Sigmoid colon (tissue), 7 donors: ENCODE measurements around the gene PEX10. TPM values are rescaled to one million over a fixed set of nuclear protein-coding genes. Genes with fewer than 3 reads are reported as not detected.
A peak's percentile ranks its signal among the peaks of the same experiment; 100 is the strongest.

Experiments used
- DNase-seq: peaks from one replicate; pipeline ENCODE4 v3.0.0-alpha.2; 2019
- H3K27ac ChIP-seq, 4 donors: fragments of 200-600 bp; sonication (generic); one replicate each; pipeline ENCODE4 v1.5.1; 2016 to 2019; ENCODE audit warnings: mild to moderate bottlenecking in 1 of 4
- H3K27me3 ChIP-seq, 3 donors: fragments of 200-600 bp; sonication (generic); one replicate each; pipeline ENCODE4 v1.5.1; 2019; ENCODE audit warnings: mild to moderate bottlenecking in 1 of 3
- H3K36me3 ChIP-seq, 4 donors: fragments of 200-600 bp; sonication (generic); one replicate each; pipeline ENCODE4 v1.5.1; 2016 to 2019
- H3K4me1 ChIP-seq, 4 donors: fragments of 200-600 bp; sonication (generic); one replicate each; pipeline ENCODE4 v1.5.1; 2017 to 2019
- H3K4me3 ChIP-seq, 4 donors: fragments of 200-600 bp; sonication (generic); one replicate each; pipeline ENCODE4 v1.5.1; 2017 to 2019; ENCODE audit warnings: mild to moderate bottlenecking in 2 of 4, moderate library complexity in 1 of 4
- H3K9me3 ChIP-seq, 4 donors: fragments of 200-600 bp in 3 of 4; sonication (generic) in 3 of 4; one replicate each; pipeline versions ENCODE4 v1.5.1 to v1.6.1; 2013 to 2019
- CTCF ChIP-seq, 4 experiments: fragments of 450-650 bp in 3 of 4; fragments of 200-600 bp in 1 of 4; IDR thresholded peaks; one replicate each; pipeline ENCODE4 v1.5.1; 2016 to 2019; ENCODE audit warnings: antibody characterized with exemption in 4 of 4, mild to moderate bottlenecking in 3 of 4, moderate library complexity in 2 of 4
- EP300 ChIP-seq, 4 donors: sonication (generic); formaldehyde crosslinking; IDR thresholded peaks; one replicate each; pipeline ENCODE4 v1.6.1; 2017; ENCODE audit warnings: antibody characterized with exemption in 4 of 4
- POLR2A ChIP-seq, 2 donors: fragments of 450-650 bp; IDR thresholded peaks; one replicate each; pipeline ENCODE4 v1.6.1; 2016; ENCODE audit warnings: antibody characterized with exemption in 2 of 2, mild to moderate bottlenecking in 2 of 2, moderate library complexity in 2 of 2
- POLR2AphosphoS5 ChIP-seq, 4 donors: sonication (generic); formaldehyde crosslinking; IDR thresholded peaks; one replicate each; pipeline ENCODE4 v1.6.1; 2017; ENCODE audit warnings: antibody characterized with exemption in 4 of 4
- WGBS, 2 donors: extraction: QIAGEN DNeasy Blood & Tissue Kit; methylation state at CpG; one replicate each; pipeline ENCODE4 v1.1.7; 2013; 5-methylcytosine and 5-hydroxymethylcytosine counted together
- intact Hi-C: fragments of 100-400 bp; cut with DNase I; formaldehyde crosslinking; loops from one replicate; pipeline ENCODE4 v1.15.1; 2023
- polyA plus RNA-seq, 3 donors: library from polyadenylated mRNA; stranded (reverse); fragments of 200-250 nt; gene quantifications; one replicate each; pipeline ENCODE4 v1.2.3, GENCODE V29; 2013
- total RNA-seq, 4 donors: library from RNA; depleted of rRNA; stranded (reverse); fragments of >200 nt; gene quantifications; one replicate each; pipeline ENCODE4 v1.1.0, GENCODE V29; 2016
- donor health status: healthy with polysubstance abuse.
- donor health status: Bipolar disorder and iron deficiency.
- donor health status: healthy.

PEX10 gene
- total and polyA plus RNA-seq, 7 donors = 9.9 to 21.9 (median 13.8) TPM

DNA sequence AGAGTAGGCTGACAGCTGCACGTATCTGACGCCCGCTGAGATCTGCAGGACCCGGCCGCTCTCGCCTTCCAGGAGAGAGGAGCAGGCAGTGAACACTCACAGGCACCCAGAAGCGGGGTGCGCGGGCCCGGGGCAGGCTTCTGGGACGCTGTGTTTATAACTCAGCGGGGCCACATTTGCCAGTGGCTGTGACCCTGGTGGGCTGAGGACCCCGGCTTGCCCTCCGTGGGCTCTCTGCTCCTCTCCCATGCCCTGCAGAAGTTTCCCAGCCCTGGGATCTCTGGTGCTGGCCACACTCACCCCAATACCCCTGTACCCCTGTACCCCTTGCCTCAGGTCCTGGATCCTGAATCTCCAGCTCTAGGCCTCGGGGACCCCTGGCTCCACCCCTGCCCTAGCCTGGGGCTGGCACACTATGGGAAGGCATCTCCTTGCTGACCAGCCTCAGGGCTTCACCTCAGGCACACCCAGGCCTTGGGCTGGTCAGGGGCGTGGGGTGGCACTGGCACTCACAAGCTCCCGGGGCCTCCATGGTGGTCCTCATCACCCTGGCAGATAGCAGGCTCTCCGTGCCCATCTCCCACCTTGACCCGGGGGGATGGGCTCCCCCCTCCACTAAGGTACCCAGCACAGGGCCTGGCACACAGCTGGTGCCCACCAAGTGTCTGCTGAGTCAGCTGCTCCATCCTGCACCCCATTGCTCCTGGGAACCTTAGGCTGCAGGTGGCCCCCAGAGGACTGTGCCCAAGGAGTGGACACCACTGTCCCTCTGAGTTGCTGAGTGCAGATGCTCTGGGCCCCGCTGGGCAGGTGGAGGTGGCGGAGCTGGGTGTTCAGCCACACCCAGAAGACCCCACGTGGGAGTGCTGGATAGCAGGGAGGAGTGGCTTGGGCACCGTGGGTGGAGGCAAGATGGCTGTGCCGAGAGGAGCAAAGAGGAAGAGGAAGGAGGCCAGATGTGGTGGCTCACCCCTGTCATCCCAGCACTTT, 53.4 kb downstream of the PEX10 start:
- intact Hi-C loops = no loop called here

DNA sequence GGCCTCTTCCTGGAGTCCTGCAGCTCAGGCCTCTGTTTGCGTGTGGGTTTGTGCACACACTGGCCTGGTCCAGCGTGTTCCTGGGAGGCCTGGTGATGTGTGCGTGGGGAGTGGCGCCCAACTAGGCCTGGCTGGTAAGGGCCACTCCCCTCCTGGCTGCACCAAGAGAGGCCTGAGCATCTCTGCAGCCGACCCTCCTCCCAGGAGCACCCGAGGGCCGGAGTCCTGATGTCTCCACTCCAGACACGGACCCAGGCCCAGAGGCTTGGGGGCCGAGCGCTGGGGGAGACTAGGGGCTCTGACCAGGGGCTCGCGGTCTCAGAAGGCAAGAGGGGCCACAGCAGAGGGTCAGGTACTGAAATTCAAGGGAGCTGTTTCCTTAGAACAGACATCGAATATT, 54.3 kb downstream of the PEX10 start:
- Histone ChIP-seq H3K4me1 (peaks cover 0 to 34% (median 28%) of the 10 kb centered on the region in 4 donors), H3K27ac (no peak overlapping the region), H3K27me3 (no peaks in the 10 kb centered on the region), H3K9me3 (no peaks in the 10 kb centered on the region), H3K4me3 (no peak overlapping the region), H3K36me3 (no peaks in the 10 kb centered on the region)
- DNase-seq = peak; percentile 45
- intact Hi-C loops = no loop called here
- TF ChIP-seq POLR2AphosphoS5 (IDR thresholded peaks at IDR 0.05) (no peak), CTCF (IDR thresholded peaks at IDR 0.05) (no peak), POLR2A (IDR thresholded peaks at IDR 0.05) (no peak), EP300 (IDR thresholded peaks at IDR 0.05) (no peak)
- WGBS, 2 donors = 90 to 91% methylated on average over 13 of the region's 13 CpGs

More for the DNA sequence above, 53.4 kb downstream of the PEX10 start:
- DNase-seq = peak; percentile 53
- peaks cover 0 to 30% (median 27%) of the 10 kb centered on the region in 4 donors for H3K4me1 ChIP-seq
- H3K9me3 ChIP-seq = no peaks in the 10 kb centered on the region
- no peaks in the 10 kb centered on the region for H3K36me3 ChIP-seq
- TF ChIP-seq POLR2A (IDR thresholded peaks at IDR 0.05) = no peak
- TF ChIP-seq EP300 (IDR thresholded peaks at IDR 0.05) = no peak
- no peak for TF ChIP-seq CTCF (IDR thresholded peaks at IDR 0.05)
- TF ChIP-seq POLR2AphosphoS5 (IDR thresholded peaks at IDR 0.05) = no peak
- H3K27ac ChIP-seq = peak overlapping the region in 1 of 4 donors; percentile 84
- H3K27me3 ChIP-seq = no peaks in the 10 kb centered on the region
- 85 to 94% methylated on average over 24 of the region's 24 CpGs for WGBS, 2 donors
- no peak overlapping the region for H3K4me3 ChIP-seq

GRCh38 chr1:2356911-2357845, 55.2 kb downstream of the PEX10 start:
- 91 to 92% methylated on average over 37 of the region's 37 CpGs for WGBS, 2 donors
- no peak overlapping the region for H3K4me3 ChIP-seq
- H3K4me1 ChIP-seq = peaks cover 0 to 37% (median 28%) of the 10 kb centered on the region in 4 donors
- intact Hi-C loops = no loop called here
- no peaks in the 10 kb centered on the region for H3K9me3 ChIP-seq
- no peaks in the 10 kb centered on the region for H3K27me3 ChIP-seq
- no peaks in the 10 kb centered on the region for H3K36me3 ChIP-seq
- H3K27ac ChIP-seq = no peak overlapping the region
- DNase-seq = peak; percentile 50
- TF ChIP-seq POLR2AphosphoS5 (IDR thresholded peaks at IDR 0.05) (no peak), CTCF (IDR thresholded peaks at IDR 0.05) (no peak), EP300 (IDR thresholded peaks at IDR 0.05) (no peak)

DNA sequence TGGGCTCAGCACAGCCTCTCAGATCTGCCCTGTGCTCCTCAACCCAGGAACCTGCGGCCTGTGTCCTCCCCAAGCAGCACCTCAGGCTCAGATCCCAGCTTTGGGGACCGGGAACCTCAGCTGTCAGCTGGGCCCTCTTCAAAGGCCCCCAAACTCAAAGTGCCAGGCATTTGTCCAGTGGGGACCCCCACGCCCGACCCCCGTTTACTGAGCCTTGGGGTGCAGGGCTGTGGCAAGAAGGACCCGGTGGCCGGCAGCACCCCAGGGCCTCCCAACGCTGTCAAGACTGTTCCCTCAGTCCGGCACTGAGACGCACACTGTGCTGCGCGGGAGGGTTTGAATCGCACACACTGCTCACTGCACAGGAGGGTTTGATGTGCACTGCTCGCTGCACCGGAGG, 56.0 kb downstream of the PEX10 start:
- WGBS, 2 donors = 94 to 95% methylated on average over 15 of the region's 15 CpGs
- TF ChIP-seq POLR2A (IDR thresholded peaks at IDR 0.05) (no peak), EP300 (IDR thresholded peaks at IDR 0.05) (no peak), POLR2AphosphoS5 (IDR thresholded peaks at IDR 0.05) (no peak), CTCF (IDR thresholded peaks at IDR 0.05) (no peak)
- Histone ChIP-seq H3K36me3 (no peaks in the 10 kb centered on the region), H3K4me1 (peaks cover 0 to 35% (median 28%) of the 10 kb centered on the region in 4 donors), H3K9me3 (no peaks in the 10 kb centered on the region), H3K4me3 (no peak overlapping the region), H3K27ac (no peak overlapping the region), H3K27me3 (no peaks in the 10 kb centered on the region)
- intact Hi-C loops = no loop called here
- DNase-seq = peak; percentile 48
